MM.1S (cell line): ENCODE results near the gene TMC2.

Experiments
- DNase-seq: peaks from one replicate; pipeline ENCODE4 v3.0.0-alpha.2; 2015
- H2AFZ ChIP-seq: fragments of 300-600 bp; sonication (generic); 2 replicates; pipeline ENCODE4 v1.6.0; 2016; ENCODE audit warnings: antibody characterized with exemption, low read length
- H3F3A ChIP-seq: fragments of 300-600 bp; sonication (generic); 2 replicates; pipeline ENCODE4 v1.6.1; 2016; ENCODE audit warnings: mild to moderate bottlenecking, antibody characterized with exemption, low read length, moderate library complexity, mixed read lengths; ENCODE audit not compliant: insufficient read depth
- H3K27ac ChIP-seq: fragments of 300-600 bp; sonication (generic); 2 replicates; pipeline ENCODE4 v1.5.1; 2016; ENCODE audit warnings: mild to moderate bottlenecking, low read length
- H3K27me3 ChIP-seq: fragments of 300-600 bp; sonication (generic); replicated peaks from 2 replicates; pipeline ENCODE4 v1.6.0; 2016; ENCODE audit warnings: low read length; ENCODE audit not compliant: insufficient read depth
- H3K36me3 ChIP-seq: fragments of 300-600 bp; sonication (generic); replicated peaks from 2 replicates; pipeline ENCODE4 v1.6.1; 2016; ENCODE audit warnings: mild to moderate bottlenecking, low read length, mixed read lengths; ENCODE audit not compliant: insufficient read depth
- H3K4me1 ChIP-seq: fragments of 300-600 bp; sonication (generic); 2 replicates; pipeline ENCODE4 v1.6.1; 2016; ENCODE audit warnings: low read length, mixed read lengths
- H3K4me2 ChIP-seq: fragments of 300-600 bp; sonication (generic); 2 replicates; pipeline ENCODE4 v1.6.0; 2016; ENCODE audit warnings: low read depth, low read length
- H3K4me3 ChIP-seq: fragments of 300-600 bp; sonication (generic); 2 replicates; pipeline ENCODE4 v1.5.1; 2016; ENCODE audit warnings: low read length, mixed read lengths
- H3K79me2 ChIP-seq: fragments of 300-600 bp; sonication (generic); 2 replicates; pipeline ENCODE4 v1.6.1; 2016; ENCODE audit warnings: mixed run types, low read length, mixed read lengths
- H3K9ac ChIP-seq: fragments of 300-600 bp; sonication (generic); 2 replicates; pipeline ENCODE4 v1.6.1; 2016; ENCODE audit warnings: low read length, mixed read lengths
- H3K9me2 ChIP-seq: fragments of 300-600 bp; sonication (generic); replicated peaks from 2 replicates; pipeline ENCODE4 v1.6.1; 2016; ENCODE audit warnings: mild to moderate bottlenecking, low read length, mixed read lengths; ENCODE audit not compliant: insufficient read depth
- H3K9me3 ChIP-seq: fragments of 300-600 bp; sonication (generic); replicated peaks from 2 replicates; pipeline ENCODE4 v1.6.1; 2016; ENCODE audit warnings: mild to moderate bottlenecking, low read length, mixed read lengths; ENCODE audit not compliant: insufficient read depth
- H4K20me1 ChIP-seq: fragments of 300-600 bp; sonication (generic); 2 replicates; pipeline ENCODE4 v1.6.1; 2016; ENCODE audit warnings: mild to moderate bottlenecking, low read length, moderate library complexity, mixed read lengths; ENCODE audit not compliant: insufficient read depth
- CTCF ChIP-seq: fragments of 300-600 bp; sonication (generic); IDR thresholded peaks from 2 replicates; pipeline ENCODE4 v1.5.1; 2016; ENCODE audit warnings: antibody characterized with exemption, low read length, mixed read lengths
- EZH2 ChIP-seq: fragments of 300-600 bp; sonication (generic); optimal IDR thresholded peaks from 2 replicates; pipeline ENCODE3; 2017; ENCODE audit warnings: low read depth, mild to moderate bottlenecking, antibody characterized with exemption, low read length, mixed read lengths
- EZH2phosphoT487 ChIP-seq: fragments of 300-600 bp; sonication (generic); IDR thresholded peaks from 2 replicates; pipeline ENCODE4 v1.6.1; 2018; ENCODE audit warnings: antibody characterized with exemption, low read length

TMC2 gene

GRCh38 chr20:2576317-2576727 is 39.9 kb downstream of the TMC2 start:
- Histone ChIP-seq H3K9me3 (no peaks in the 10 kb centered on the region), H3K4me1 (no peaks in the 10 kb centered on the region), H3K27me3 (no peaks in the 10 kb centered on the region), H4K20me1 (no peaks in the 10 kb centered on the region), H3K4me2 (no peak overlapping the region), H3K36me3 (no peaks in the 10 kb centered on the region), H3K4me3 (no peak overlapping the region), H3K9me2 (no peaks in the 10 kb centered on the region), H3K79me2 (no peaks in the 10 kb centered on the region), H3K27ac (no peak overlapping the region), H3F3A (no peaks in the 10 kb centered on the region), H3K9ac (no peak overlapping the region), H2AFZ (no peak overlapping the region)
- no peak for DNase-seq
- TF ChIP-seq EZH2, result no peak
- no peak for TF ChIP-seq CTCF
- no peak for TF ChIP-seq EZH2phosphoT487

GRCh38 chr20:2578475-2579192 is 42.3 kb downstream of the TMC2 start:
- Histone ChIP-seq H3K9me2 (no peaks in the 10 kb centered on the region), H3K9ac (no peak overlapping the region), H3K4me3 (no peak overlapping the region), H2AFZ (no peak overlapping the region), H3K9me3 (no peaks in the 10 kb centered on the region), H3K4me2 (no peak overlapping the region), H3K4me1 (no peaks in the 10 kb centered on the region), H4K20me1 (no peaks in the 10 kb centered on the region), H3K27ac (no peak overlapping the region), H3K27me3 (no peaks in the 10 kb centered on the region), H3K36me3 (no peaks in the 10 kb centered on the region), H3K79me2 (no peaks in the 10 kb centered on the region), H3F3A (no peaks in the 10 kb centered on the region)
- TF ChIP-seq EZH2phosphoT487 (no peak), CTCF (no peak), EZH2 (no peak)
- no peak for DNase-seq

DNA sequence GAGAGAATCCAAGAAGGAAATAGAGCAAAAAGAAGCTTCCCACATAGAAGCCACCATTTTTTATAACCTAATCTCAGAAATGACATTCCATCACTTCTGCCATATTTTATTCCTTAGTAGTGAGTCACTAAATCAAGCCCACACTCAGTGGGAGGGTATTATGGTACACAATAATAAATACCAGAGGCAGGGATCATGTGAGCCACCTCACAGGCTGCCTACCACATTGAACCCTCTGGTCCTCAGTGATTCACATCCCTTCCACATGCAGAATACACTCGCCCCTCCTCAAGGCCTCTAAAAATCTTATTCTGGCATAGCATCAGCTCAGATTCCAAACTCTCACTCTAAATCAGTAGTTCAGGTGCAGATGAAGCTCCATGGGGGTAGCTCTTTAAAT is 49.4 kb downstream of the TMC2 start:
- no peaks in the 10 kb centered on the region for H3K27me3 ChIP-seq
- no peak overlapping the region for H2AFZ ChIP-seq
- H3K36me3 ChIP-seq, result no peaks in the 10 kb centered on the region
- no peaks in the 10 kb centered on the region for H4K20me1 ChIP-seq
- no peaks in the 10 kb centered on the region for H3K9me3 ChIP-seq
- no peaks in the 10 kb centered on the region for H3K9me2 ChIP-seq
- H3F3A ChIP-seq, result no peaks in the 10 kb centered on the region
- H3K79me2 ChIP-seq, result no peaks in the 10 kb centered on the region
- no peak overlapping the region for H3K4me3 ChIP-seq
- H3K4me2 ChIP-seq, result no peak overlapping the region
- H3K4me1 ChIP-seq, result no peaks in the 10 kb centered on the region
- H3K27ac ChIP-seq, result no peak overlapping the region
- DNase-seq, result no peak
- TF ChIP-seq CTCF (no peak), EZH2phosphoT487 (no peak), EZH2 (no peak)
- H3K9ac ChIP-seq, result no peak overlapping the region
